HEK293T (cell line): ENCODE results near the gene ITGA8.

Experiments used
- ARNT ChIP-seq: fragments of 450-650 bp; IDR thresholded peaks from 2 replicates; pipeline ENCODE4 v1.6.1; 2017; ENCODE audit warnings: mild to moderate bottlenecking
- BHLHE40 ChIP-seq: fragments of 450-650 bp; IDR thresholded peaks from 2 replicates; pipeline ENCODE4 v1.6.1; 2016; ENCODE audit warnings: mild to moderate bottlenecking, moderate library complexity, borderline replicate concordance
- ELF4 ChIP-seq: fragments of 450-650 bp; IDR thresholded peaks from 2 replicates; pipeline ENCODE4 v1.6.1; 2017; ENCODE audit warnings: antibody characterized with exemption
- FOXA1 ChIP-seq: fragments of 450-650 bp; IDR thresholded peaks from 2 replicates; pipeline ENCODE4 v1.6.1; 2016; ENCODE audit warnings: mild to moderate bottlenecking
- FOXK2 ChIP-seq: fragments of 450-650 bp; IDR thresholded peaks from 2 replicates; pipeline ENCODE4 v1.6.1; 2016; ENCODE audit warnings: mild to moderate bottlenecking
- FOXM1 ChIP-seq: fragments of 450-650 bp; IDR thresholded peaks from 2 replicates; pipeline ENCODE4 v1.6.1; 2017; ENCODE audit warnings: mild to moderate bottlenecking, borderline replicate concordance
- HDGF ChIP-seq: fragments of 450-650 bp; IDR thresholded peaks from 2 replicates; pipeline ENCODE4 v1.6.1; 2017; ENCODE audit warnings: antibody characterized with exemption, borderline replicate concordance
- L3MBTL2 ChIP-seq: fragments of 450-650 bp; conservative IDR thresholded peaks from 2 replicates; pipeline ENCODE4 v1.6.1; 2016; ENCODE audit warnings: mild to moderate bottlenecking
- NFRKB ChIP-seq: fragments of 450-650 bp; IDR thresholded peaks from 2 replicates; pipeline ENCODE4 v1.6.1; 2016; ENCODE audit warnings: mild to moderate bottlenecking, moderate library complexity
- SP1 ChIP-seq: fragments of 450-650 bp; IDR thresholded peaks from 2 replicates; pipeline ENCODE4 v1.6.1; 2017
- SUZ12 ChIP-seq: fragments of 450-650 bp; IDR thresholded peaks from 2 replicates; pipeline ENCODE4 v1.6.1; 2016; ENCODE audit warnings: mild to moderate bottlenecking
- TARDBP ChIP-seq: fragments of 450-650 bp; IDR thresholded peaks from 2 replicates; pipeline ENCODE4 v1.6.1; 2016
- ZNF384 ChIP-seq: fragments of 450-650 bp; IDR thresholded peaks from 2 replicates; pipeline ENCODE4 v1.6.1; 2016
- TF ChIP-seq, protein P1 (sequence below): fragments of 450-650 bp; IDR thresholded peaks from 2 replicates; pipeline ENCODE4 v1.6.1; 2016

DNA sequence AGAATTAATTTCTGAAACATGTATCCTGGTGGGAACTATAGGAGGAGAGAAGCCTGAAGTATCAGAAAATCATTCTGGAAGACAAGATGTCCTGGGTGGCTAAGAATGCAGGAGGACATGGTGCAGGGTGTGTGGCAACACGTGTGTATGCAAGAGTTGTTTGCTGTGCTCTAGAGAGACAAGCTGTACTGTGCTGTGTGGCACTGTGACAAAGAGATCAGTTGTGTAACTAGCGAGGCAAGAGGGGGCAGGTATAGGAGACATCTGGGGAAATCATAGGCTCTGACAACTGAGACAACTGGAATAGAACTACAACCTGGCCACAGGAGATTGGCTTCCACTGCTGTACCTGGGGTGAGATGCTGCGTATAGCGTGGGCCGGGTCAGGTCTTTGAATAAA lies 9.3 kb downstream of the ITGA8 start:
- TF ChIP-seq FOXK2 = no peak
- TF ChIP-seq FOXM1 = no peak
- TF ChIP-seq BHLHE40 = no peak
- TF ChIP-seq SUZ12 = no peak
- TF ChIP-seq TARDBP = no peak
- TF ChIP-seq L3MBTL2 = no peak
- TF ChIP-seq SP1 = no peak
- no peak for TF ChIP-seq ARNT
- no peak for TF ChIP-seq HDGF
- no peak for TF ChIP-seq ZNF384
- TF ChIP-seq FOXA1 = no peak
- TF ChIP-seq NFRKB = no peak
- TF ChIP-seq ELF4 = no peak
- TF ChIP-seq, protein P1, sequence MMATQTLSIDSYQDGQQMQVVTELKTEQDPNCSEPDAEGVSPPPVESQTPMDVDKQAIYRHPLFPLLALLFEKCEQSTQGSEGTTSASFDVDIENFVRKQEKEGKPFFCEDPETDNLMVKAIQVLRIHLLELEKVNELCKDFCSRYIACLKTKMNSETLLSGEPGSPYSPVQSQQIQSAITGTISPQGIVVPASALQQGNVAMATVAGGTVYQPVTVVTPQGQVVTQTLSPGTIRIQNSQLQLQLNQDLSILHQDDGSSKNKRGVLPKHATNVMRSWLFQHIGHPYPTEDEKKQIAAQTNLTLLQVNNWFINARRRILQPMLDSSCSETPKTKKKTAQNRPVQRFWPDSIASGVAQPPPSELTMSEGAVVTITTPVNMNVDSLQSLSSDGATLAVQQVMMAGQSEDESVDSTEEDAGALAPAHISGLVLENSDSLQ = no peak
